WTC11 (cell line): ENCODE data around the gene SKP1. TPM values are rescaled to one million over a fixed set of nuclear protein-coding genes. Genes with fewer than 3 reads are reported as not detected.

Source experiments
- ATAC-seq: fragments of 200-7000 bp; cut with Tn5 transposase; 2 replicates; pipeline ENCODE4 v1.10.0; 2021; ENCODE audit warnings: mild to moderate bottlenecking, moderate library complexity
- CTCF ChIA-PET: fragments of 300-600 bp; sonication (Branson Sonifier 250); formaldehyde crosslinking; loops from one replicate; lab custom pipeline; 2021; ENCODE audit warnings: antibody characterized with exemption; lab: Charles Lee
- POLR2A ChIA-PET: fragments of 350-600 bp; sonication (Branson Sonifier 250); formaldehyde crosslinking; loops from one replicate; lab custom pipeline; 2021; ENCODE audit warnings: antibody characterized with exemption; lab: Charles Lee
- DNase-seq: peaks from one replicate; pipeline ENCODE4 v3.0.0; 2021; ENCODE audit warnings: low spot score
- H3K27ac Mint-ChIP-seq: 2 replicates; pipeline ENCODE4 v1.8.0; 2021; ENCODE audit warnings: mixed read lengths
- H3K27me3 Mint-ChIP-seq: 2 replicates; pipeline ENCODE4 v1.8.0; 2021; ENCODE audit warnings: low read depth, mild to moderate bottlenecking, moderate library complexity, mixed read lengths
- H3K36me3 Mint-ChIP-seq: 2 replicates; pipeline ENCODE4 v1.8.0; 2021; ENCODE audit warnings: mixed read lengths
- H3K4me1 Mint-ChIP-seq: 2 replicates; pipeline ENCODE4 v1.8.0; 2022; ENCODE audit warnings: mixed read lengths
- H3K4me3 Mint-ChIP-seq: 2 replicates; pipeline ENCODE4 v1.8.0; 2021; ENCODE audit warnings: mild to moderate bottlenecking, moderate library complexity, mixed read lengths
- H3K9me3 Mint-ChIP-seq: 2 replicates; pipeline ENCODE4 v1.8.0; 2021; ENCODE audit warnings: mixed read lengths
- ESRRA ChIP-seq: sonication (generic); formaldehyde crosslinking; IDR thresholded peaks from 2 replicates; pipeline ENCODE4 v1.8.1; 2022; ENCODE audit warnings: mild to moderate bottlenecking, missing genetic modification reagents, borderline replicate concordance
- ETV6 ChIP-seq: sonication (generic); formaldehyde crosslinking; IDR thresholded peaks from 2 replicates; pipeline ENCODE4 v1.8.1; 2022; ENCODE audit warnings: mild to moderate bottlenecking, missing genetic modification reagents
- GRHL2 ChIP-seq: fragments of 250-450 bp; sonication (Bioruptor Pico); IDR thresholded peaks from 2 replicates; pipeline ENCODE4 v1.8.0; 2022; ENCODE audit warnings: mild to moderate bottlenecking, moderate library complexity; ENCODE audit not compliant: insufficient replicate concordance, severe bottlenecking
- ZNF263 ChIP-seq: sonication (generic); formaldehyde crosslinking; IDR thresholded peaks from 2 replicates; pipeline ENCODE4 v1.8.1; 2022; ENCODE audit warnings: low read depth, mild to moderate bottlenecking, moderate library complexity, missing genetic modification reagents
- ZNF317 ChIP-seq: sonication (generic); formaldehyde crosslinking; IDR thresholded peaks from 2 replicates; pipeline ENCODE4 v1.8.1; 2023; ENCODE audit warnings: low read depth, mild to moderate bottlenecking, moderate library complexity, missing genetic modification reagents, borderline replicate concordance
- total RNA-seq: library from RNA; stranded (reverse); gene quantifications from 3 replicates; pipeline ENCODE4 v1.2.3, GENCODE V29; 2021
- TF ChIP-seq, protein P1 (sequence below): fragments of 250-450 bp; sonication (Bioruptor Pico); IDR thresholded peaks from 2 replicates; pipeline ENCODE4 v1.9.0; 2021; ENCODE audit warnings: mild to moderate bottlenecking
- TF ChIP-seq, protein P2 (sequence below): sonication (generic); formaldehyde crosslinking; IDR thresholded peaks from 2 replicates; pipeline ENCODE4 v1.8.0; 2023; ENCODE audit warnings: missing genetic modification reagents
- TF ChIP-seq, protein P3 (sequence below): sonication (generic); formaldehyde crosslinking; IDR thresholded peaks from 2 replicates; pipeline ENCODE4 v1.8.0; 2022; ENCODE audit warnings: mild to moderate bottlenecking, missing genetic modification reagents
- TF ChIP-seq, protein P4 (sequence below): fragments of 200-600 bp; IDR thresholded peaks from 2 replicates; pipeline ENCODE4 v1.8.0; 2022; ENCODE audit warnings: antibody characterized with exemption
- TF ChIP-seq, protein P5 (sequence below): sonication (generic); formaldehyde crosslinking; conservative IDR thresholded peaks from 2 replicates; pipeline ENCODE4 v1.8.1; 2023; ENCODE audit warnings: mild to moderate bottlenecking, low read depth, missing genetic modification reagents, moderate library complexity
- TF ChIP-seq, protein P6 (sequence below): sonication (generic); formaldehyde crosslinking; IDR thresholded peaks from 2 replicates; pipeline ENCODE4 v1.8.1; 2022; ENCODE audit warnings: mild to moderate bottlenecking, missing genetic modification reagents, moderate library complexity, borderline replicate concordance
- TF ChIP-seq, protein P7 (sequence below): sonication (generic); formaldehyde crosslinking; IDR thresholded peaks from 2 replicates; pipeline ENCODE4 v1.8.0; 2022; ENCODE audit warnings: mild to moderate bottlenecking, missing genetic modification reagents
- TF ChIP-seq, protein P8 (sequence below): sonication (generic); formaldehyde crosslinking; IDR thresholded peaks from 2 replicates; pipeline ENCODE4 v1.8.0; 2023; ENCODE audit warnings: missing genetic modification reagents, mild to moderate bottlenecking, borderline replicate concordance

Gene SKP1
- total RNA-seq, 1 experiment from 2014 or later, result 285 TPM

DNA sequence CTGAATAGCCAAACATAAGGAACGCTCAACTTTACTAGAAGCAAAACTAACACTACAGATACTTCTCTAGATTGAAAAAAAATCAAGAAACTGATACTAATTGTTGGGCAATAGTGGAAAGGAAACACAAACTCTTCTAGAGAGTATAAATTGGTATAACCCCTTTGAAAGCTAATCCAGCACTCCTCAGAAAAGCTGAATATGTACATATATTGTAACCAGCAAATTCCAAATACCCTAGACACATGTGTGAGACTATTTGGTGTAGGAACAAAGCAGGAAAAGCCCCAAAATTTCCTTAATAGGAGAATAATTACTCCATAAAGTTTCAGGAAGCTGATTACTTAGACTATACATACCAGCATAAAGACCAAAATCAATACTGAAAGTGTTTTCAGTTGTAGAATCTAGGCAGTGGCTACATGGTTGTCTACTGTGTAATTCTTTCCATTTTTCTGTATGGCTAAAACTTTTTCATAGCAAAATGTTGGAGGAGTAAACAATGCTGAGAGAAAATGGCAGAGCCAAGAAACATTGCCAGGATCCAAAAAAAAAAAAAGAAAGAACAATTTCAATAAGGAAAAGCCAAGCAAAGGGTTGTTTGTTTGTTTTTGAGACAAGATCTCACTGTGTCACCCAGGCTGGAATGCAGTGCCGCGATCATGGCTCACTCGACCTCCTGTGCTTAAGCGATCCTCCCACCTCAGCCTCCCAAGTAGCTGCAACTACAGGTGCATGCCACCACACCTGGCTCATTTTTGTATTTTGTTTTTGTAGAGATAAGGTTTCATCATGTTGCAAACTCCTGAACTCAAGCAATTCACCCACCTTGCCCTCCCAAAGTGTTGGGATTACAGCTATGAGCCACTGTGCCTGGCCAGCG is 15.0 kb downstream of the SKP1 start (continued):
- TF ChIP-seq, protein P1, sequence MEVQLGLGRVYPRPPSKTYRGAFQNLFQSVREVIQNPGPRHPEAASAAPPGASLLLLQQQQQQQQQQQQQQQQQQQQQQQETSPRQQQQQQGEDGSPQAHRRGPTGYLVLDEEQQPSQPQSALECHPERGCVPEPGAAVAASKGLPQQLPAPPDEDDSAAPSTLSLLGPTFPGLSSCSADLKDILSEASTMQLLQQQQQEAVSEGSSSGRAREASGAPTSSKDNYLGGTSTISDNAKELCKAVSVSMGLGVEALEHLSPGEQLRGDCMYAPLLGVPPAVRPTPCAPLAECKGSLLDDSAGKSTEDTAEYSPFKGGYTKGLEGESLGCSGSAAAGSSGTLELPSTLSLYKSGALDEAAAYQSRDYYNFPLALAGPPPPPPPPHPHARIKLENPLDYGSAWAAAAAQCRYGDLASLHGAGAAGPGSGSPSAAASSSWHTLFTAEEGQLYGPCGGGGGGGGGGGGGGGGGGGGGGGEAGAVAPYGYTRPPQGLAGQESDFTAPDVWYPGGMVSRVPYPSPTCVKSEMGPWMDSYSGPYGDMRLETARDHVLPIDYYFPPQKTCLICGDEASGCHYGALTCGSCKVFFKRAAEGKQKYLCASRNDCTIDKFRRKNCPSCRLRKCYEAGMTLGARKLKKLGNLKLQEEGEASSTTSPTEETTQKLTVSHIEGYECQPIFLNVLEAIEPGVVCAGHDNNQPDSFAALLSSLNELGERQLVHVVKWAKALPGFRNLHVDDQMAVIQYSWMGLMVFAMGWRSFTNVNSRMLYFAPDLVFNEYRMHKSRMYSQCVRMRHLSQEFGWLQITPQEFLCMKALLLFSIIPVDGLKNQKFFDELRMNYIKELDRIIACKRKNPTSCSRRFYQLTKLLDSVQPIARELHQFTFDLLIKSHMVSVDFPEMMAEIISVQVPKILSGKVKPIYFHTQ (CRISPR knock-in tag), result no peak
- no peak for TF ChIP-seq ETV6 (CRISPR knock-in tag)
- TF ChIP-seq, protein P2, sequence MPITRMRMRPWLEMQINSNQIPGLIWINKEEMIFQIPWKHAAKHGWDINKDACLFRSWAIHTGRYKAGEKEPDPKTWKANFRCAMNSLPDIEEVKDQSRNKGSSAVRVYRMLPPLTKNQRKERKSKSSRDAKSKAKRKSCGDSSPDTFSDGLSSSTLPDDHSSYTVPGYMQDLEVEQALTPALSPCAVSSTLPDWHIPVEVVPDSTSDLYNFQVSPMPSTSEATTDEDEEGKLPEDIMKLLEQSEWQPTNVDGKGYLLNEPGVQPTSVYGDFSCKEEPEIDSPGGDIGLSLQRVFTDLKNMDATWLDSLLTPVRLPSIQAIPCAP, result no peak
- TF ChIP-seq, protein P3, sequence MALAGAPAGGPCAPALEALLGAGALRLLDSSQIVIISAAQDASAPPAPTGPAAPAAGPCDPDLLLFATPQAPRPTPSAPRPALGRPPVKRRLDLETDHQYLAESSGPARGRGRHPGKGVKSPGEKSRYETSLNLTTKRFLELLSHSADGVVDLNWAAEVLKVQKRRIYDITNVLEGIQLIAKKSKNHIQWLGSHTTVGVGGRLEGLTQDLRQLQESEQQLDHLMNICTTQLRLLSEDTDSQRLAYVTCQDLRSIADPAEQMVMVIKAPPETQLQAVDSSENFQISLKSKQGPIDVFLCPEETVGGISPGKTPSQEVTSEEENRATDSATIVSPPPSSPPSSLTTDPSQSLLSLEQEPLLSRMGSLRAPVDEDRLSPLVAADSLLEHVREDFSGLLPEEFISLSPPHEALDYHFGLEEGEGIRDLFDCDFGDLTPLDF (CRISPR knock-in tag), result no peak
- TF ChIP-seq, all 79 proteins: peak for 0

DNA sequence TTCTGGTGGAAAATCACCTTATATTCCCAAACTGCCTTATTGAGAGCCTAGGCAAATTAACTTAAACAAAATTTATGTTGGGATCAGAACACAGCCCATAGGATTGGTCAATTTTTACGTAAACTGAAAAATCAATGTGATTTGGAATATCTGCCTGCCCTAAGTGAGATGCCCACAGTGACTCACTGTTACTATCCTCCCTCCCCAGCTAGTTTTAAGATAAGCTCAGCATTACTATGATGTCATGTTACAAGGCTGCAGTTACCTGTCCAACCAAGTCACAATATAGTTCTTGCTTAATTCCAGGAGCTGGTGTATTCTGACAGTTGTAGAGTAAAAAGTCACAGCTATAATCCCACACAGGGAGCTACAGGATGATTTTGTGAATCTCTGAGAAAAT is 23.1 kb downstream of the SKP1 start:
- DNase-seq (no peak), ATAC-seq (no peak)
- ChIA-PET POLR2A (interaction anchor here (1.5 kb wide), 1 partner anchor 23 kb away, joined by 3 read pairs; no protein-coding TSS in a partner anchor), CTCF (interaction anchor here (1.2 to 3.5 kb wide), 3 partner anchors 13 to 127 kb away, joined by 3 to 16 read pairs (median 9); no protein-coding TSS in a partner anchor)
- H3K27ac Mint-ChIP-seq, result no peak overlapping the region
- H3K27me3 Mint-ChIP-seq, result no peaks in the 10 kb centered on the region
- no peaks in the 10 kb centered on the region for H3K4me1 Mint-ChIP-seq
- TF ChIP-seq, protein P4, sequence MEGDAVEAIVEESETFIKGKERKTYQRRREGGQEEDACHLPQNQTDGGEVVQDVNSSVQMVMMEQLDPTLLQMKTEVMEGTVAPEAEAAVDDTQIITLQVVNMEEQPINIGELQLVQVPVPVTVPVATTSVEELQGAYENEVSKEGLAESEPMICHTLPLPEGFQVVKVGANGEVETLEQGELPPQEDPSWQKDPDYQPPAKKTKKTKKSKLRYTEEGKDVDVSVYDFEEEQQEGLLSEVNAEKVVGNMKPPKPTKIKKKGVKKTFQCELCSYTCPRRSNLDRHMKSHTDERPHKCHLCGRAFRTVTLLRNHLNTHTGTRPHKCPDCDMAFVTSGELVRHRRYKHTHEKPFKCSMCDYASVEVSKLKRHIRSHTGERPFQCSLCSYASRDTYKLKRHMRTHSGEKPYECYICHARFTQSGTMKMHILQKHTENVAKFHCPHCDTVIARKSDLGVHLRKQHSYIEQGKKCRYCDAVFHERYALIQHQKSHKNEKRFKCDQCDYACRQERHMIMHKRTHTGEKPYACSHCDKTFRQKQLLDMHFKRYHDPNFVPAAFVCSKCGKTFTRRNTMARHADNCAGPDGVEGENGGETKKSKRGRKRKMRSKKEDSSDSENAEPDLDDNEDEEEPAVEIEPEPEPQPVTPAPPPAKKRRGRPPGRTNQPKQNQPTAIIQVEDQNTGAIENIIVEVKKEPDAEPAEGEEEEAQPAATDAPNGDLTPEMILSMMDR, result no peak
- TF ChIP-seq, protein P2, result no peak
- TF ChIP-seq, protein P5, sequence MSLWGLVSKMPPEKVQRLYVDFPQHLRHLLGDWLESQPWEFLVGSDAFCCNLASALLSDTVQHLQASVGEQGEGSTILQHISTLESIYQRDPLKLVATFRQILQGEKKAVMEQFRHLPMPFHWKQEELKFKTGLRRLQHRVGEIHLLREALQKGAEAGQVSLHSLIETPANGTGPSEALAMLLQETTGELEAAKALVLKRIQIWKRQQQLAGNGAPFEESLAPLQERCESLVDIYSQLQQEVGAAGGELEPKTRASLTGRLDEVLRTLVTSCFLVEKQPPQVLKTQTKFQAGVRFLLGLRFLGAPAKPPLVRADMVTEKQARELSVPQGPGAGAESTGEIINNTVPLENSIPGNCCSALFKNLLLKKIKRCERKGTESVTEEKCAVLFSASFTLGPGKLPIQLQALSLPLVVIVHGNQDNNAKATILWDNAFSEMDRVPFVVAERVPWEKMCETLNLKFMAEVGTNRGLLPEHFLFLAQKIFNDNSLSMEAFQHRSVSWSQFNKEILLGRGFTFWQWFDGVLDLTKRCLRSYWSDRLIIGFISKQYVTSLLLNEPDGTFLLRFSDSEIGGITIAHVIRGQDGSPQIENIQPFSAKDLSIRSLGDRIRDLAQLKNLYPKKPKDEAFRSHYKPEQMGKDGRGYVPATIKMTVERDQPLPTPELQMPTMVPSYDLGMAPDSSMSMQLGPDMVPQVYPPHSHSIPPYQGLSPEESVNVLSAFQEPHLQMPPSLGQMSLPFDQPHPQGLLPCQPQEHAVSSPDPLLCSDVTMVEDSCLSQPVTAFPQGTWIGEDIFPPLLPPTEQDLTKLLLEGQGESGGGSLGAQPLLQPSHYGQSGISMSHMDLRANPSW, result no peak
- TF ChIP-seq ESRRA (CRISPR knock-in tag) (no peak), ZNF317 (no peak)
- H3K4me3 Mint-ChIP-seq, result no peak overlapping the region
- H3K9me3 Mint-ChIP-seq, result no peaks in the 10 kb centered on the region
- peaks cover 46% of the 10 kb centered on the region for H3K36me3 Mint-ChIP-seq

DNA sequence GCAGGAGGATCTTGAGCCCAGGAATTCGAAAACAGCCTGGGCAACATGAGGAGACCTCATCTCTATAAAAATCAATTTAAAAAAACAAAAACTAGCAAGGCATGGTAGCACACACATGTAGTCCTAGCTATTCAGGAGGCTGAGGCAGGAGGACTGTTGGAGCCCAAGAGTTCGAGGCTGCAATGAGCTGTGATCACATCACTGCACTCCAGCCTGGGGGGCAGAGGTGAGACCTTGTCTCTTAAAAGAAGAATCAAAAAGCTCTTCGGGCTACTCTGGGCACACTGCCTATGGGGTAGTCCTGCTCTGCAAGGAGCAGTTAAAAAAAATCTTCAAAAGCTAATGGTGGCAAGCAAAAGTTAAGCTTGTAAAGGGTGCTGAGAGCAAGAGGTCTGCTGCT is 23.5 kb downstream of the SKP1 start:
- ATAC-seq, result no peak
- TF ChIP-seq, protein P6, sequence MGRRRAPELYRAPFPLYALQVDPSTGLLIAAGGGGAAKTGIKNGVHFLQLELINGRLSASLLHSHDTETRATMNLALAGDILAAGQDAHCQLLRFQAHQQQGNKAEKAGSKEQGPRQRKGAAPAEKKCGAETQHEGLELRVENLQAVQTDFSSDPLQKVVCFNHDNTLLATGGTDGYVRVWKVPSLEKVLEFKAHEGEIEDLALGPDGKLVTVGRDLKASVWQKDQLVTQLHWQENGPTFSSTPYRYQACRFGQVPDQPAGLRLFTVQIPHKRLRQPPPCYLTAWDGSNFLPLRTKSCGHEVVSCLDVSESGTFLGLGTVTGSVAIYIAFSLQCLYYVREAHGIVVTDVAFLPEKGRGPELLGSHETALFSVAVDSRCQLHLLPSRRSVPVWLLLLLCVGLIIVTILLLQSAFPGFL (CRISPR knock-in tag), result no peak
- TF ChIP-seq, protein P7, sequence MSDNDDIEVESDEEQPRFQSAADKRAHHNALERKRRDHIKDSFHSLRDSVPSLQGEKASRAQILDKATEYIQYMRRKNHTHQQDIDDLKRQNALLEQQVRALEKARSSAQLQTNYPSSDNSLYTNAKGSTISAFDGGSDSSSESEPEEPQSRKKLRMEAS (CRISPR knock-in tag), result no peak
- no peak for TF ChIP-seq ZNF263
- no peak for TF ChIP-seq GRHL2 (CRISPR knock-in tag)
- TF ChIP-seq, protein P8, sequence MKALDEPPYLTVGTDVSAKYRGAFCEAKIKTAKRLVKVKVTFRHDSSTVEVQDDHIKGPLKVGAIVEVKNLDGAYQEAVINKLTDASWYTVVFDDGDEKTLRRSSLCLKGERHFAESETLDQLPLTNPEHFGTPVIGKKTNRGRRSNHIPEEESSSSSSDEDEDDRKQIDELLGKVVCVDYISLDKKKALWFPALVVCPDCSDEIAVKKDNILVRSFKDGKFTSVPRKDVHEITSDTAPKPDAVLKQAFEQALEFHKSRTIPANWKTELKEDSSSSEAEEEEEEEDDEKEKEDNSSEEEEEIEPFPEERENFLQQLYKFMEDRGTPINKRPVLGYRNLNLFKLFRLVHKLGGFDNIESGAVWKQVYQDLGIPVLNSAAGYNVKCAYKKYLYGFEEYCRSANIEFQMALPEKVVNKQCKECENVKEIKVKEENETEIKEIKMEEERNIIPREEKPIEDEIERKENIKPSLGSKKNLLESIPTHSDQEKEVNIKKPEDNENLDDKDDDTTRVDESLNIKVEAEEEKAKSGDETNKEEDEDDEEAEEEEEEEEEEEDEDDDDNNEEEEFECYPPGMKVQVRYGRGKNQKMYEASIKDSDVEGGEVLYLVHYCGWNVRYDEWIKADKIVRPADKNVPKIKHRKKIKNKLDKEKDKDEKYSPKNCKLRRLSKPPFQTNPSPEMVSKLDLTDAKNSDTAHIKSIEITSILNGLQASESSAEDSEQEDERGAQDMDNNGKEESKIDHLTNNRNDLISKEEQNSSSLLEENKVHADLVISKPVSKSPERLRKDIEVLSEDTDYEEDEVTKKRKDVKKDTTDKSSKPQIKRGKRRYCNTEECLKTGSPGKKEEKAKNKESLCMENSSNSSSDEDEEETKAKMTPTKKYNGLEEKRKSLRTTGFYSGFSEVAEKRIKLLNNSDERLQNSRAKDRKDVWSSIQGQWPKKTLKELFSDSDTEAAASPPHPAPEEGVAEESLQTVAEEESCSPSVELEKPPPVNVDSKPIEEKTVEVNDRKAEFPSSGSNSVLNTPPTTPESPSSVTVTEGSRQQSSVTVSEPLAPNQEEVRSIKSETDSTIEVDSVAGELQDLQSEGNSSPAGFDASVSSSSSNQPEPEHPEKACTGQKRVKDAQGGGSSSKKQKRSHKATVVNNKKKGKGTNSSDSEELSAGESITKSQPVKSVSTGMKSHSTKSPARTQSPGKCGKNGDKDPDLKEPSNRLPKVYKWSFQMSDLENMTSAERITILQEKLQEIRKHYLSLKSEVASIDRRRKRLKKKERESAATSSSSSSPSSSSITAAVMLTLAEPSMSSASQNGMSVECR (CRISPR knock-in tag), result no peak

More for the DNA sequence above, 23.5 kb downstream of the SKP1 start:
- H3K36me3 Mint-ChIP-seq, result peaks cover 43% of the 10 kb centered on the region
- H3K9me3 Mint-ChIP-seq, result no peaks in the 10 kb centered on the region
- no peak for DNase-seq
- no peak overlapping the region for H3K4me3 Mint-ChIP-seq
- ChIA-PET POLR2A (interaction anchor here (1.5 kb wide), 1 partner anchor 23 kb away, joined by 3 read pairs; no protein-coding TSS in a partner anchor), CTCF (interaction anchor here (0.6 to 3.5 kb wide), 4 partner anchors 12 to 1075 kb away, joined by 3 to 16 read pairs (median 6); no protein-coding TSS in a partner anchor)
- no peak overlapping the region for H3K27ac Mint-ChIP-seq
- no peaks in the 10 kb centered on the region for H3K27me3 Mint-ChIP-seq
- no peaks in the 10 kb centered on the region for H3K4me1 Mint-ChIP-seq
